ENCODE data around the gene DIPK1A.
"Not testable (repeated sequence)": the region's sequence is repeated elsewhere in the genome, so short reads cannot be mapped to it uniquely, and the experiment has no call there.

The DIPK1A gene

DNA sequence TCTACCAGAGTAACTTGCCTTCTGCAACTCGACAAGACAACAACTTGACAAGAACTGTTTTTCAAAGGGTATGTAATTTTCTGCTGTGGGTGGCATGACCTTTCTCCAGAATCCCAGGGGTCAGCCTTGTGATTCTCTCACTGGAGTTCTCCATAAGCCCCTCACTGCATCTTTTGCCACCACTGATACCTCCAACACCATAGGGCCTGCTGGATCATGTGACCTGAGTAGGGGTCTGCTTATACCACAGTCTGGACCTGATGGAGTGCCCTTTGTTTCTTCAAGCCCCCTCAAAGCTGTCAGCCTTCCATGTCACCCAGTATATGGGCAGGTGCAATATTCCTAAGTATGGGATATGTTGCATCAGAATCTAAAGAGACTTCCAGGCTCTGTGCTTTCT is 31.6 kb upstream of the DIPK1A start:
- TF ChIP-seq POLR2A (IDR thresholded peaks at IDR 0.05; ENCODE audit: low read depth, low read length) = no peak
- DNase-seq (ENCODE audit: insufficient read length, low spot score) = no peak
- no peak for FAIRE-seq

DNA sequence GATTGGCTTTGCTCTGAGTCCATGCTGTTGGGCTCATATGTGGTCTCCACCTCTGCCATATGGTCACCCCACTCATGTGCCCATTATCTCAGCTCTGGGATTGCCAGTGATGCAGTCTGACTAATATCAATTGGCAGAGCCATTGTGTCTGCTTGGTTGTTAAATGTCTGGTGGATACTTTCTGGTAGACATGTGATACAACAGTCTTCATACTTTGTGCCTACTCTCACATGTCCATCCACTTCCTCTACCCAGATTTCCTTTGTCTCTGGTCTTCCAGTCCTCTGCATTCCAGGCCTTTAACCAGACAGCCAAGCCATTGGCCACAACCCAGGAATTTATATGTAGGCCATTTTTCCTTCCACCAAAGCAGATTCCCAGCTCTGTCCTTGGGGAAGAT is 30.8 kb upstream of the DIPK1A start:
- no peak for TF ChIP-seq POLR2A (IDR thresholded peaks at IDR 0.05; ENCODE audit: low read depth, low read length)
- DNase-seq (ENCODE audit: insufficient read length, low spot score) (no peak), FAIRE-seq (no peak)

DNA sequence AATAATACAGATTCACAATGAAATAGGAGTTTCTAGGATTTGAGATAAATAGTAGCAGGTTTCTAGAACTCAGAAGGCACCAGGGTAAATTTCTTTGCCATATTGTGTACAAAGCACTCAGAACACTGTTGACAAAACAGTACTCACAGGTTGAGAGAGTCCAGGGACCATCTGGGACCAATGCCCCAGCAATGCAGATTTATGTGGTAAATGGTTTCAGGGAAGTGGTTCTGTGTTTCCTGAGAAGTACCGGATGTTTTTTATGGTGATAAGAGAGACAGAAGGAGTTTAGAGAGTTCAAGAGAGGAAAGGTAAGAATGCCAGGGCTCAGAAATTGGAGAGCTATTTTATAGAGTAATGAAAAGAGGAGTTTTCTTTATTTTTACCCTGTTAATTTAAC is 29.6 kb upstream of the DIPK1A start:
- no peak for DNase-seq (ENCODE audit: insufficient read length, low spot score)
- no peak for FAIRE-seq
- TF ChIP-seq POLR2A (IDR thresholded peaks at IDR 0.05; ENCODE audit: low read depth, low read length) = no peak

DNA sequence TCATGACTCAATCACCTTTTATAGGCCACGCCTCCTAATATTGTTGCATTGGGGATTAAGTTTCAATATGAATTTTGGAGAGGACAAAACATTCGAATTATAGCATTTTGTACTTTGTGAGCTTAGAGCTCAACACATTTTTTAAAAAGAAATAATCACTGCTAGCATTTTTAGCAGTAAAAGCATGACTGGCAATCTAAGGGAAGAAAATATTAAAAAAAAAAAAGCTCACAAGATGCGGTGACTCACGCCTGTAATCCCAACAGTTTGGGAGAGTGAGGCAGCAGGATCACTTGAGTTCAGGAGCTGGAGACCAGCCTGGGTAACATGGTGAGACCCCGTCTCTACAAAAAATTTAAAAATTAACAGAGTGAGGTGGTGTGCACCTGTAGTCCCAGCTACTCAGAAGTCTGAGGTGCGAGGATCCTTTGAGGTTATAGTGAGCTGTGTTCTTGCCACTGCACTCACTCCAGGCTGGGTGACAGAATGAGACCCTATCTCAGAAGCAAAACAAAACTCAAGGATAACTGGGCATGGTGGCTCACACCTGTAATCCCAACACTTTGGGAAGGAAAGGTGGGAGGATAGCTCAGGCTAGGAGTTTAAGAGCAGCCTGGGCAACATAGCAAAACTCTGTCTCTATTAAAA is 28.8 kb upstream of the DIPK1A start:
- TF ChIP-seq POLR2A (IDR thresholded peaks at IDR 0.05; ENCODE audit: low read depth, low read length) = no peak
- no peak for DNase-seq (ENCODE audit: insufficient read length, low spot score)
- no peak for FAIRE-seq

DNA sequence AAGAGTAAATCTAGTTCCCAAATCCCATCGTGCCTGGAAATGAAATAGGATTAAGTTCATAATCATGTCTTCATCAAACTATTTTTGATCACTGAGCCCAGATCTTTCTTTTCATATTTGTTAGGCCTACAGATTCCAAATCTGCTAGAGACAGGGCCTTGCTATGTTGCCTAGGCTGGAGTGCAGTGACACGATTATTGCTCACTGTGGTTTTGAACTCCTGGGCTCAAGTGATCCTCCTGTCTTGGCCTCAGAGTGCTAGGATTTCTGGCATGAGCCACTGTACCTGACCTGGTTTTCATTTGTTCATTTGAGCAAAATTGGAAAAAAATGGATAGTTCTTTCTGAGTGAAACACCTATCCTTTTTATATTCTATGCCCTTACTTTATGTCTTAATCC is 28.0 kb upstream of the DIPK1A start:
- FAIRE-seq = no peak
- DNase-seq (ENCODE audit: insufficient read length, low spot score) = no peak
- TF ChIP-seq POLR2A (IDR thresholded peaks at IDR 0.05; ENCODE audit: low read depth, low read length) = no peak

DNA sequence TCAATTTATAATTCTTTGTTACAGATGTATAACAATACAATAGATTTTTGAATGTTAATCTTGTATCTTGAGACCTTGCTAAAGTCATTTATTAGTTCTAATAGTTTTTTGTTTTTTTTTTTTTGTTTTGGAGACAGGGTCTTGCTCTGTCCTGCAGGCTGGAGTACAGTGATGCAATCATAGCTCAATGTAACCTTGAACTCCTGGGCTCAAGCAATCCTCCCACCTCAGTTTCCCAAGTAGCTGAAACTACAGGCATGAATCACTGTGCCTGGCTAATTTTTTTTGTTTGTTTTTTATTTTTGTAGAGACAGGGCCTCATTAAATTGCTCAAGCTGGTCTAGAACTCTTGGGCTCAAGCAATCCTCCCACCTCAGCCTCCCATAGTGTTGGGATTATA is 26.2 kb upstream of the DIPK1A start:
- DNase-seq (ENCODE audit: insufficient read length, low spot score) (no peak), FAIRE-seq (no peak)
- no peak for TF ChIP-seq POLR2A (IDR thresholded peaks at IDR 0.05; ENCODE audit: low read depth, low read length)

DNA sequence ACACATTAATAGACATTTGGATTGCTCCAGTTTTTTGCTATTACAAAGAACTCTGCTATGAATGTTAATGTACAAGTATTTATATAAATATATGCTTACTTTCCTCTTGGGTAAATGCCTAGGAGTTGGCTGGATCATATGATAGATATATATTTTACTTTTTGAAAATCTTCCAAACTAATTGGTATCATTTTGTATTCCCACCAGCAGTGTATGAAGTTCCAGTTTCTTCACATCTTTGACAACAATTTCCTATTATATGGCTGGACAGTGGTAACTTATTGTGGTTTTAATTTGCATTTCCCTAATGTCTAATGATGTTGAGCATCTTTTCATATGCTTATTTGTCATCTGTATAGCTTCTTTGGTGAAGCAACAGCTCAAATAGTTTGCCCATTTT is 23.8 kb upstream of the DIPK1A start:
- FAIRE-seq (no peak), DNase-seq (ENCODE audit: insufficient read length, low spot score) (no peak)
- no peak for TF ChIP-seq POLR2A (IDR thresholded peaks at IDR 0.05; ENCODE audit: low read depth, low read length)

DNA sequence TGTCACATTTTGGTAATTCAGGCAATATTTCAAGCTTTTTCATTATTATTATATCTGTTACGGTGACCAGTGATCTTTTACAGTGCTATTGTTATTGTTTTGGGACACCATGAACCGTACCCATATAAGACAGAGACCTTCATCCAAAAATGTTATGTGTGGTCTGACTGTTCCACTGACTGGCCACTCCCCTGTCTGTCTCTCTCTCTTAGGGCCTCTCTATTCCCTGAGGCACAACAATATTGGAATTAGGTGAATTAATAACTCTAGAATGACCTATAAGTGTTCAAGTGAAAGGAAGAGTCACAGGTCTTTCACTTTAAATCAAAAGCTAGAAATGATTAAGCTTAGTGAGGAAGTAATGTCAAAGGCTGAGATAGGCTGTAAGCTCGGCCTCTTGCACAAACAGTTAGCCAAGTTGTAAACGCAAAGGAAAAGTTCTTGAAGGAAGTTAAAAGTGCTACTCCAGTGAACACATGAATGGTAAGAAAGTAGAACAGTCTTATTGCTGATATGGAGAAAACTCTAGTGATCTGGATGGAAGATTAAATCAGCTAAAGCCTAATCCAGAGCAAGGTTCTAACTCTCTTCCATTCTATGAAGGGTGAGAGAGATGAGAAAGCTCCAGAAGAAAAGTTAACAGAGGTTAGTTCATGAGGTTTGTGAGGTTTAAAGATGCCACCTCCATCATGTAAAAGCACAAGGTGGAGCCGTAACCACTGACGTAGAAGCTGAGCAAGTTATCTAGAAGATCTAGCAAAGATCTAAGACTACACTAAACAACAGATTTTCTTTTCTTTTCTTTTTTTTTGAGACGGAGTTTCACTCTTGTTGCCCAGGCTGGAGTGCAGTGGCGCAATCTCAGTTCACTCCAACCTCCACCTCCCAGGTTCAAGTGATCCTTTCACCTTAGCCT is 19.7 kb upstream of the DIPK1A start:
- TF ChIP-seq POLR2A (IDR thresholded peaks at IDR 0.05; ENCODE audit: low read depth, low read length) = no peak
- DNase-seq (ENCODE audit: insufficient read length, low spot score) (no peak), FAIRE-seq (no peak)

DNA sequence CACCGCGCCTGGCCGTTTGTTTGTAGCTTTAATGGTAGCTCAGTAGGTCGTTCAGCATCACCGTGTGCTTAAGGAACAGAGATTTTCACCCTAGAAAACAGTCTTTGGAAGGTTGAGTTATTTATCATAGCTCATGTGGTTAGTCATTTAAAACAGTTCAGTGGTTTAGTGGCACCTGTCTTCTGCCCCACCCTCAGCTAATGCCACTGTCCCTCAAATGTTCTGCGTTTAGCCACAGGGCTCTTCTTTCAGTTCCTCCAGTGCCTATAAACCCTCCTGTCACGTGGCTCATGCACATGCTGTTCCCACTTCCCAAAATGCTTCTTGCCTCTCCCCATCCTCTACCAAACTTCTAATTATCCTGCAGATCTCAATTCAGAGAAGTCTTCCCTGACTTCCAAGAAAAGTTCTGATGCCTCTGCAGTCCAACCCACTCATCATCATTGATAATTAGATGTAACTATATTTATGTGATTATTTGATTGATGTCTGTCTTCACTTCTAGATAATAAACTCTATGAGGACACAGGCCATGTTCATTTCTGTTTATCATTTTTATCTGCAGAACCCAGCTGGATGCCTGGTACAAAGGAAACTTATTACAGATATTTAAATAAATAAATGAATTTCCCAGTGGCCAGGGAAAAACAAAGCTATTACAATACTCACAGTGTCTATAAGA is 14.4 kb upstream of the DIPK1A start:
- FAIRE-seq (no peak), DNase-seq (ENCODE audit: insufficient read length, low spot score) (no peak)
- no peak for TF ChIP-seq POLR2A (IDR thresholded peaks at IDR 0.05; ENCODE audit: low read depth, low read length)

DNA sequence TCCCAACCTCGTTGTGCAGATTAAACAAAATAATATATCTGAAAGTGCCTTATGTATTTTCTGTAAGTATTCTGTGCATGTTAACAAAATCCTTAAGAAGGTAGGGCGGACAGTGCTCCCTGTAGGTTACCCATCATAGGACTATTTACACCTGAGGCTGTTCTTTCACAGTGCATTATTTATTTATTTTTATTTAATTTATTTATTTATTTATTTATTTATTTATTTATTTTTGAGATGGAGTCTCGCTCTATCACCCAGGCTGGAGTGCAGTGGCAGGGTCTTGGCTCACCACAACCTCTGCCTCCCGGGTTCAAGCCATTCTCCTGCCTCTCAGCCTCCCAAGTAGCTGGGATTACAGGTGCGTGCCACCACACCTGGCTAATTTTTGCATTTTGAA is 12.8 kb upstream of the DIPK1A start:
- not testable (repeated sequence) for DNase-seq (ENCODE audit: insufficient read length, low spot score); FAIRE-seq

DNA sequence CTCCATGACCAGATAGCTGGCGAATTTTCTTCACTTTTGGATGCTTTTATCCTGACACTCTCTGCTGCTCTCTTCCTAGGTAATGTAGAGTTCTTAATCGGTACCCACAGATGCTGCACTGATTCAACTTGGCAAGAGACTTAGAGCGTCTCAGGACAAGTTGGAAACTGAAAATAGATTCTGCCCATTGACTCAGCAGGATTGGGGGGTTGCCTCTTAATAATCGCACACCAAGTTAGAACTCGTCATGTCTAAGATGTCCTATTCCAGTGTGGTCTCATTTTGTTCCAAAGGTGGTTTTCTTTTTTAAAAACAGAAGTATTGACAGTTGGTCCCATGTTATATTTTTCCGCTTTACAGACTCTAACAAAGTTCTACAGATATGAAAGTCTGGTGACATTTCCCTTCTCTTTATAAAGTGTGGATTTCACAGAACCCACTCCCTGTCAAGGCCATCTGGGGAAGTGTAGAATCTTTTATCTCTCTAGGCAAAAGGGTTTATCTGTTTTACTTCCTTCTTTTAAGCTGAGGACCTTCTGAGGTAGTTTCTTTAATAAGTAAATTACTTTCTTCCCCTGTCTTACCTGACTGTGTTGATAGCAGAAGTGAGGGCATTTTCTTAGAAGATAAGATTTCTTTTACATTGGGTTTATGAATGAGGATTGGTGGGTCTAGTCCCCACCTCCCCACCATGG is 12.1 kb upstream of the DIPK1A start:
- no peak for DNase-seq (ENCODE audit: insufficient read length, low spot score)
- no peak for FAIRE-seq
- TF ChIP-seq POLR2A (IDR thresholded peaks at IDR 0.05; ENCODE audit: low read depth, low read length) = no peak

DNA sequence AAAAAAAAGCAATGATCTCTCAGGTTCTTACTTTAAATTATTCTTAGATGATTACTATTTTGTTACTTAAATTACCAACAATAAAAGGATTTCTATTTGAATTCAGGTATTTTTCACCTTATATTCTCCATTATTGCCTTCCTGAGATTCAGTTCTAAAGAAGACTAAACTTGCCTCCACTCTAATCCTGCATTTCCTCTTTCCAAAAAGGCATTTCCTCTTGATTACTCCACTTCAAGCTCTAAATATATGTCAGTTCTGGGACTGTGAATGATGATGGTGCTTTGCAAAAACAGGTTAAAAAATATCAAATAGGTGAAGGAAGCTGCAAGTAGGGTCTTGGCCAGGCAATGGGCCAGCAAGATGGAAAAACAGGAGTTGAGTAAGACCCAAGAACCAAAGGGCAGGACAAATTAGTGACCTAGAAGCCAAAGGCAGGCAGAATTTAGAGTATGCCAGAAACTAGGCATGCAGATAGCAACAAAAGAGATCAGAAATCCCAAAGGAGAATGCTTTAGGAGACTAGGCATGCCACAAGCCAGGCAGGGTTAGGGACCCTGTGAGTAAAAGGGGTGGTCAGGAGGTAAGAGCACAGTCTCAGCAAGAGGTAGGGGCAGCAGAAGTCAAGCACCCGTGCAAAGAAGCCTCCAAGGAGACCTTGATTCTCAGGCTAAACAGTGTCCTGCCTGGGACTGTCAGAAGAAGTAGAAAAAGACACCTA is 11.3 kb upstream of the DIPK1A start:
- no peak for DNase-seq (ENCODE audit: insufficient read length, low spot score)
- FAIRE-seq = no peak
- no peak for TF ChIP-seq POLR2A (IDR thresholded peaks at IDR 0.05; ENCODE audit: low read depth, low read length)

DNA sequence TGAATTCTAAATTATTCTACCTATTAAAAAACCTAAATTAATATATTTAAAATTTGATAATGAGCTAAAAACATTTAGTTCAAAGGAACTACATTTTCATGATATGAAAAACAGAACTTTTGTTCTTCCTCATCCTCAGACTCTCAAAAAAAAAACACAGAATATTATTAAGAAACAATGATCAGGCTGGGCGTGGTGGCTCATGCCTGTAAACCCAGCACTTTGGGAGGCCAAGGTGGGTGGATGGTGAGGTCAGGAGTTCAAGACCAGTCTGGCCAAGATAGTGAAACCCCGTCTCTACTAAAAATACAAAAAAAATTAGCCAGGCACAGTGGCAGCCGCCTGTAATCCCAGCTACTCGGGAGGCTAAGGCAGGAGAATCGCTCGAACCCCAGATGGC is 10.7 kb upstream of the DIPK1A start:
- not testable (repeated sequence) for DNase-seq (ENCODE audit: insufficient read length, low spot score); FAIRE-seq

All from H54 (cell line).